HFFc6 (cell line): Measurements from ENCODE around the gene SCN1B. TPM values are rescaled to one million over a fixed set of nuclear protein-coding genes. Genes with fewer than 3 reads are reported as not detected.
"Not testable (repeated sequence)": the region's sequence is repeated elsewhere in the genome, so short reads cannot be mapped to it uniquely, and the experiment has no call there.

Experiments
- DNase-seq: peaks from one replicate; pipeline ENCODE4 v3.0.0-alpha.2; 2018
- H3K27ac Mint-ChIP-seq: 2 replicates; pipeline ENCODE4 v1.8.0; 2020; ENCODE audit warnings: mild to moderate bottlenecking, mixed read lengths
- H3K27me3 Mint-ChIP-seq: 2 replicates; pipeline ENCODE4 v1.8.0; 2021; ENCODE audit warnings: mild to moderate bottlenecking, moderate library complexity, mixed read lengths; ENCODE audit not compliant: insufficient read depth
- H3K36me3 Mint-ChIP-seq: 2 replicates; pipeline ENCODE4 v1.8.0; 2021; ENCODE audit warnings: low read depth, mixed read lengths
- H3K4me1 Mint-ChIP-seq: 2 replicates; pipeline ENCODE4 v1.8.0; 2020; ENCODE audit warnings: low read depth, mixed read lengths
- H3K4me3 Mint-ChIP-seq: 2 replicates; pipeline ENCODE4 v1.8.0; 2020; ENCODE audit warnings: mild to moderate bottlenecking, moderate library complexity, mixed read lengths
- H3K9me3 Mint-ChIP-seq: 2 replicates; pipeline ENCODE4 v1.8.0; 2020; ENCODE audit warnings: mild to moderate bottlenecking, mixed read lengths
- CTCF ChIP-seq: fragments of 200-600 bp; sonication (generic); IDR thresholded peaks from 2 replicates; pipeline ENCODE4 v1.5.0; 2021; ENCODE audit warnings: antibody characterized with exemption, mild to moderate bottlenecking
- total RNA-seq, 6 experiments: library from RNA; stranded (reverse); fragmentation: NEBNext Ultra II Directional; extraction: Animal tissue kit (Norgen Biotek cat#: 25700); gene quantifications; 2 replicates in 1 of 6; 3 replicates in 5 of 6; pipeline ENCODE4 v1.2.3, GENCODE V29; 2021

Gene SCN1B
- total RNA-seq, 6 experiments from 2014 or later: 6.8 to 14.2 (median 12.6) TPM

- Mint-ChIP-seq H3K4me3 (no peak overlapping the region), H3K36me3 (peaks cover 16% of the 10 kb centered on the region), H3K9me3 (no peaks in the 10 kb centered on the region), H3K4me1 (peaks cover 49% of the 10 kb centered on the region), H3K27me3 (no peaks in the 10 kb centered on the region), H3K27ac (peak overlapping the region; percentile 56; the same call in 1 of the 2 replicates)
- TF ChIP-seq CTCF: no peak
- DNase-seq: no peak
Observed at GRCh38 chr19:35005256-35005977, 24.9 kb upstream of the SCN1B start.

GRCh38 chr19:35006007-35006341, 24.3 kb upstream of the SCN1B start:
- not testable (repeated sequence) for H3K27me3 Mint-ChIP-seq, H3K4me3 Mint-ChIP-seq, DNase-seq, H3K9me3 Mint-ChIP-seq
- Mint-ChIP-seq H3K4me1 (peaks cover 49% of the 10 kb centered on the region), H3K27ac (peak overlapping the region; percentile 56; the same call in 1 of the 2 replicates), H3K36me3 (peaks cover 14% of the 10 kb centered on the region)

GRCh38 chr19:35006342-35006998, 23.8 kb upstream of the SCN1B start:
- Mint-ChIP-seq H3K27ac (peak overlapping the region; percentile 53), H3K4me3 (no peak overlapping the region; the same call in 1 of the 2 replicates), H3K9me3 (no peaks in the 10 kb centered on the region), H3K27me3 (no peaks in the 10 kb centered on the region), H3K4me1 (peaks cover 44% of the 10 kb centered on the region), H3K36me3 (peaks cover 10% of the 10 kb centered on the region; the same call in 1 of the 2 replicates)
- peak; percentile 35 for DNase-seq
- TF ChIP-seq CTCF: no peak

DNA sequence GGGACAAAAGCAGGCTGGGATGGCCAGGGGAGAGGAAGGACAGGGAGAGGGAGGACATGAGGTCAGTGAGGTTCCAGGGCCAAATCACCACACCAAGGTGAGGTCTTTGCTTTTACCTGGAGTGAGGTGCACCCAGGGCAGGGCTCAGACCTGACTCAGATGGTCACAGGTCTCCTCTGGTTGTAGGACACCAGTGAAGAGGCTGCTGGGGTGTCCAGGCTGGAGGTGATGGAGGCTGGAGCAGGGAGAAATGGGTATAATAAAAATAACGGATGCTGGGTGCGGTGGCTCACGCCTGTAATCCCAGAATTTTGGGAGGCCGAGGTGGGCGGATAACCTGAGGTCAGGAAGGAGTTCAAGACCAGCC, 23.3 kb upstream of the SCN1B start:
- H3K36me3 Mint-ChIP-seq: peaks cover 10% of the 10 kb centered on the region; the same call in 1 of the 2 replicates
- DNase-seq: no peak
- H3K27ac Mint-ChIP-seq: peak overlapping the region; percentile 53; the same call in 1 of the 2 replicates
- H3K4me3 Mint-ChIP-seq: no peak overlapping the region; the same call in 1 of the 2 replicates
- H3K9me3 Mint-ChIP-seq: no peaks in the 10 kb centered on the region
- no peak for TF ChIP-seq CTCF
- peaks cover 39% of the 10 kb centered on the region for H3K4me1 Mint-ChIP-seq
- no peaks in the 10 kb centered on the region for H3K27me3 Mint-ChIP-seq

- not testable (repeated sequence) for H3K27ac Mint-ChIP-seq, H3K27me3 Mint-ChIP-seq, H3K36me3 Mint-ChIP-seq, H3K4me3 Mint-ChIP-seq, H3K9me3 Mint-ChIP-seq, DNase-seq
- H3K4me1 Mint-ChIP-seq: peaks cover 35% of the 10 kb centered on the region
Observed at GRCh38 chr19:35007427-35007826, 22.8 kb upstream of the SCN1B start.

DNA sequence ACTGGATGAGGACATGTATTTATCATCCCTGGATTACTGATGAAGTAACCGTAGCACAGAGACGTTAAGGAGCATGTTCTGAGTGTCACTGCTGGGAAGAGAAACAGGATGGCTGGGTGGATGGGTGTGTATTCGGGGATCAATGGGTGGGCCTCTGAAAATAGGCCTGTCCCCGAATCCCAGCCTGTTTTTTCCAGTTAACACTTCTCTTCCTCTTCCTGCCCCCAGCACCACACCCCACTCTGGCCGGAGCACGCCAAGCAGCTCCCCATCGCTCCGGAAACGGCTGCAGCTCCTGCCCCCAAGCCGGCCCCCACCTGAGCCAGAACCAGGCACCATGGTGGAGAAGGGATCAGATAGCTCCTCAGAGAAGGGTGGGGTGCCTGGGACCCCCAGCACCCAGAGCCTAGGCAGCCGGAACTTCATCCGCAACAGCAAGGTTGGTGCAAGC, 21.4 kb upstream of the SCN1B start:
- Mint-ChIP-seq H3K9me3 (no peaks in the 10 kb centered on the region), H3K27me3 (peaks cover 1% of the 10 kb centered on the region; the same call in 1 of the 2 replicates), H3K27ac (no peak overlapping the region), H3K36me3 (no peaks in the 10 kb centered on the region), H3K4me1 (peaks cover 22% of the 10 kb centered on the region), H3K4me3 (no peak overlapping the region)
- no peak for TF ChIP-seq CTCF
- no peak for DNase-seq
